Choroid plexus epithelial cell (primary cell): ENCODE measurements around the gene CBX8.
A peak's percentile ranks its signal among the peaks of the same experiment; 100 is the strongest.

Experiments
- DNase-seq: peaks from one replicate; pipeline ENCODE4 v3.0.0-alpha.2; 2010; ENCODE audit warnings: low read depth
- H3K4me3 ChIP-seq: 2 replicates; pipeline ENCODE4 v1.5.1; 2011; ENCODE audit warnings: low read depth, mild to moderate bottlenecking, control low read depth, low read length, moderate library complexity
- TF ChIP-seq, protein P1 (sequence below): conservative IDR thresholded peaks from 2 replicates; pipeline ENCODE4 v1.5.1; 2011; ENCODE audit warnings: low read depth, mild to moderate bottlenecking, control low read depth, inconsistent platforms, low read length, moderate library complexity

CBX8 gene

DNA sequence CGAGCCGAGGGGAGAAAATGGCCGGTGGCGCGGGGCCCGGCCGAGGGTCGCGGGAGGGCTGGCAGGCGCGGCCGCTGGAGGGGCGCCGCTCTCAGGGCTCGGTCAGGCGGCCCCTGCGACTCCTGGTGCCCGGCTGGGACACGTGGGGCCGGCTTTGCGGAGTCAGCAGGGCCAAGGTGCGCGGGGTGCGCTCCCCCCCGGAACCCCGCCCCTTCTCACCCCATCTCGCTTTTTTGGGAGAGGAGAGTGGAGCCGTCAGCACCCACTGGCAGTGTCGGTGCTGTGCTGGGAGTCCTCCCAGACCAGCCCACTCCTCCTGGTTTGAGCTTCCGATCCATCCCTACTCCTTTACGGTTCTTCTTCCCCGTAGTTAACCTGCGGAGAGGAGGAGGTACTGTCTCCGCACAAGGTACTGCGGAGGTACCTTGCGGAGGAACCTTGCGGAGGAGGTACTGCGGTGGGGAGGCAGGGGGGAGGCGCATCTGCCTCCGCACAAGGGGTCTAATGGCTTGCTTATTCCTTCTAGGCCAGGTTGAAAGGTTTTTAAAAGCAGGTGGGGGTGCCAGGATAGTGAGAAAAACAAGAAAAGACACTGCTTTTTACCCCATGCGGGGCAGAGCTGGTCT lies 19.1 kb upstream of the CBX8 start:
- TF ChIP-seq, protein P1, sequence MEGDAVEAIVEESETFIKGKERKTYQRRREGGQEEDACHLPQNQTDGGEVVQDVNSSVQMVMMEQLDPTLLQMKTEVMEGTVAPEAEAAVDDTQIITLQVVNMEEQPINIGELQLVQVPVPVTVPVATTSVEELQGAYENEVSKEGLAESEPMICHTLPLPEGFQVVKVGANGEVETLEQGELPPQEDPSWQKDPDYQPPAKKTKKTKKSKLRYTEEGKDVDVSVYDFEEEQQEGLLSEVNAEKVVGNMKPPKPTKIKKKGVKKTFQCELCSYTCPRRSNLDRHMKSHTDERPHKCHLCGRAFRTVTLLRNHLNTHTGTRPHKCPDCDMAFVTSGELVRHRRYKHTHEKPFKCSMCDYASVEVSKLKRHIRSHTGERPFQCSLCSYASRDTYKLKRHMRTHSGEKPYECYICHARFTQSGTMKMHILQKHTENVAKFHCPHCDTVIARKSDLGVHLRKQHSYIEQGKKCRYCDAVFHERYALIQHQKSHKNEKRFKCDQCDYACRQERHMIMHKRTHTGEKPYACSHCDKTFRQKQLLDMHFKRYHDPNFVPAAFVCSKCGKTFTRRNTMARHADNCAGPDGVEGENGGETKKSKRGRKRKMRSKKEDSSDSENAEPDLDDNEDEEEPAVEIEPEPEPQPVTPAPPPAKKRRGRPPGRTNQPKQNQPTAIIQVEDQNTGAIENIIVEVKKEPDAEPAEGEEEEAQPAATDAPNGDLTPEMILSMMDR = no peak
- no peak overlapping the region for H3K4me3 ChIP-seq

DNA sequence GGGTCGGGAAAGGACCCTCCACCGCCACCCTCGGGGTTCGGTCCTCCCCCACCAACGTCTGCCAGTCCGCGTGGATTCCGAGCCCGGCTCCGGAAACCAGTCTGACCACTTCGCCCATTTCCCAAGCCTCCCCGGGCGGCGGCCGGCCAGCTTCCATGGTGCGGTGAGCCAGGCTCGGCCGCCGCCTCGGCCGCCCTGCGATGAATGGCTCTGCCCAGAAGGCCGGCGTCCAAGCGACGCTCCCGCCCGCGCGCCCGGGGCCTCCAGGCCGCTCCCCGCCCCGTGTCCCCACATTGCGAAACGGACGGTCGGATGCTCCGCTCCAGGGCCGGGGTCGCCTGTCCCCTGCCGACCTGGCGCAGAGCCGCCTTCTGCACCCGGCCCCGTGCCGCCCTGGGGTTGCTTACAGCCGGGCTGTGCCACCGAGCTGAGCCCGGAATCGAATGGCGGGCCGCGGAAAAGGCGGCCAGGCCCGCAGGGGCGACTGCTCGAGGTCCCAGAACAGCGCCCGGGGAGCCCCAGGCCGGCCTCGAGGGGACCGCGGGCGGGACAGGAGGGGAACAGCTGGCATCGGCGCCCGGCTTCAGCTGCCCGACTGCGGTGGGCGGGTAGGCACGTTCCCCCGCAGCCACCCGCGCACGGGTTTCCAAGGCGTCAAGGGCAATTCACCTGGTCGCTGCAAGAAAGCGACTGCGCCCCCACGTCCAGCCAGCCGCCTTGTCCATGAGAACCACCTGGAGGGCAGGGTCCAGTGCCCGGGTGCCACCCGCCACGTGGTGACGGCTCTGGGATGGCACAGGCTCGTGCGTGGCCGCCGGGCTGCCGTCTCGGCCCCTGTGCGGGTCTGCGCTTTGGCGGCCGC lies 18.3 kb upstream of the CBX8 start:
- TF ChIP-seq, protein P1 = no peak
- no peak for DNase-seq
- H3K4me3 ChIP-seq = no peak overlapping the region

More for the DNA sequence above, 19.1 kb upstream of the CBX8 start:
- DNase-seq = no peak

DNA sequence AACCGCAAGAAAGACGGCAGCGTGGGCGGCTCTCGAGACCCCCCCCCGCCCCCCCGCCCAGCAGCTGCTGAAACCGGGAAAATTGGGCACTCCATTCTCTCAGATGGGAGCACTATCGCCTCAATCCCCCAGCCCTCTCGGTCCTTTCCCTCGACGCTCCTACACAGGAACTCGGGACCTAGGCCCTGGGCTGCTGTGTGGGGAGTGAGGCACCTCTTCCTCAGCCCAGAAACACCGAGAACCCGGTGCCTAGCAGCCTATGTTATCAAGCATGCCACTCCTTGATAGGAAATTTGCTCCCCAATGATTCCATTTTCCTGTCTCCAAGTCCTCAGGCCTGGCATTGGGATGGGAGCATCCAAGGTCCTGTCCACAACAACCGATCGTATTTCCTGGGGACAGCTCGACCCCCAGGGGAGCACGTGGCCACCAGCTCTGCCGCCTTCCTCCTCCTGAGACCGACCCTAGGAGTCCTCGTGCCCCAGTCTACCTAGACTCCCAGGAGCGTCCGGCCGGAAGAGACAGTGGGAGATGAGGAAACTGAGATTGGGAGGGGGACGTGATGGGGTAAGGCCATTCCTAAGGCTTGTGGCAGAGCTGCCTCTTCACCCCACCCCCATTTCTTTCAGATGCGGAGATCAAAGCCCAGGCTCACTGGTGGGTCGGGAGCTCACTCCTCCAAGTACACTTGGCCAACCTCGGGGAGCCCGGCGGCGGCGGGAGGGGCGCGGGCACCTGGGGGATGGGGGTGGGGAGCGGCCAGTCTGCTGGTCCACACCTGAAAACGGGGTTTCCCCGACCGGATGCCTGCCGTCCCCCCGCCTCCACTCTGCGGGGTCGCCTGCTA lies 17.5 kb upstream of the CBX8 start:
- no peak for DNase-seq
- TF ChIP-seq, protein P1 = no peak

GRCh38 chr17:79813297-79814126 lies 16.6 kb upstream of the CBX8 start:
- no peak for DNase-seq
- H3K4me3 ChIP-seq = peak overlapping the region; percentile 29
- TF ChIP-seq, protein P1 = no peak

More for the DNA sequence above, 17.5 kb upstream of the CBX8 start:
- H3K4me3 ChIP-seq = no peak overlapping the region

DNA sequence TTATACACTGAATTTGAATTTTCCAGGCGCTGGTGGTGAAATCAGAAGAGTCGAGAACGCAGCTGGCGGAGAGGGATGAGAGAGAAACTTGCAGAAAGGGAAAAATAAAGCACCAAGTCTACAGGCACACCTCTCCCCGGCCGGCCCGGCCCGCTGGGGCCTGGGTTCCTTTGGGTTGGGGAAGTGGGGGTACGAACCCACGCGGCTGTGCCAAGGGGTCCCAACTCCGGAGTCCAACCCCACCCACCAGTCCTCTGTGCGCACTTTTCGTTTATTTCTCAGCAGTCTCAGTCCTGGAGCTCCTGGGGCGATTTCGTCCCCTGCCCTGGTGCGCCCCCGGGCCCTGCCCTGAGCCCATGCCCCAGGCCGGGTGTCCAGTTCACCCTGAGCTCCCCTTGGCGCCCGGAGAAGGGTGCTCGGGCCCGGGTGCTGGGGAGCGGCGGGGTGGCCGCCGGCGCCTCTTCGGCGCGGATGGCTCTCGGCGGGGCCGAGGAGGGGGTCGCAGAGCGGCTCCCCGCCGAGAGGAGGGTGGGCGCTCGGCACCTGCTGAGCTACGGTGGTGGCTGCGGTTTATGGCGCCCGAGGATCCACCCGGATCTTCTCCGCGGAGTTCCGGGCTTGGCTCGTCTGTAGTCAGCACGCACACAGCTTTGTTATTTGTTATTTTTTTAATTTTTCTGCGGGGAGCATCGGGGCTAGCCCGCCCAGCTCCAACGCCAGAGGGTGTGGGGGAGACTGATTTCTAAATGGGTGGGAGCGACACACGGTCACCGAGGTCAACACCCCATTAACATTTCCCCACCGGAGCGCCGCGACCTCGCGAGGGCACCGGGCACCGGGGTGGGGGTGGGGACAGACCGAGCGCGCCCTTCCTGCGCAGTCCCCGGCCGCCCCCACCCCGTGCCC lies 15.7 kb upstream of the CBX8 start:
- peak overlapping the region; percentile 29 for H3K4me3 ChIP-seq
- no peak for DNase-seq
- TF ChIP-seq, protein P1 = no peak
